ENCODE results near the gene AP2S1.
"Not testable (repeated sequence)": the region's sequence is repeated elsewhere in the genome, so short reads cannot be mapped to it uniquely, and the experiment has no call there.

Gene AP2S1

DNA sequence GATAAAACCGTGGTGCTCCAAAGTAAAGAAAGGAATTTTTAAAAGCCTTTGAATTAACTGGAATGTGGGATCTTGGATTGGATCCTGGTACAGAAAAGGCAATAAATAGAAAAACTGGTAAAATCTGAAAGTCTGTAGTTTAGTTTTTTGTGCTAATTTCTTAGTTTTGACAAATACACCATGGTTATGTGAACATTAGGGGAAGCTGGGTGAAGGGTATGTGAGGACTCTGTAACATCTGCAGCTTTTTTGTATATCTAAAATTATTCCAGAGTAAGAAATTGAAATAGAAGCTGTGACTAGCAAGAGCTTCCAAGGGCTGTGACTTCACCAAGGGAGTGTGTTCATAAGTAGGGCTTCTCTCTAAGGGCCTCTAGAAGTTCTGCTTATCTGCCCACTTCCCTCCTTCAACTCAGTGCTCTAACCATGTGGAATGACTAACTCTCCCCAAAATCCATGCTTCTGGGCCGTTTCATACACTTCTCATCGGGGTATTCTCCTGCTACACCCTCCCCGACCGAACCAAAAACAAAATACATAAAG is 36.7 kb upstream of the AP2S1 start:
- no peak overlapping the region; the same call in 1 of the 2 replicates for H3K4me3 ChIP-seq (ENCODE audit: low read depth, low read length)
- no peak for DNase-seq (ENCODE audit: low read depth)
- TF ChIP-seq, protein P1, sequence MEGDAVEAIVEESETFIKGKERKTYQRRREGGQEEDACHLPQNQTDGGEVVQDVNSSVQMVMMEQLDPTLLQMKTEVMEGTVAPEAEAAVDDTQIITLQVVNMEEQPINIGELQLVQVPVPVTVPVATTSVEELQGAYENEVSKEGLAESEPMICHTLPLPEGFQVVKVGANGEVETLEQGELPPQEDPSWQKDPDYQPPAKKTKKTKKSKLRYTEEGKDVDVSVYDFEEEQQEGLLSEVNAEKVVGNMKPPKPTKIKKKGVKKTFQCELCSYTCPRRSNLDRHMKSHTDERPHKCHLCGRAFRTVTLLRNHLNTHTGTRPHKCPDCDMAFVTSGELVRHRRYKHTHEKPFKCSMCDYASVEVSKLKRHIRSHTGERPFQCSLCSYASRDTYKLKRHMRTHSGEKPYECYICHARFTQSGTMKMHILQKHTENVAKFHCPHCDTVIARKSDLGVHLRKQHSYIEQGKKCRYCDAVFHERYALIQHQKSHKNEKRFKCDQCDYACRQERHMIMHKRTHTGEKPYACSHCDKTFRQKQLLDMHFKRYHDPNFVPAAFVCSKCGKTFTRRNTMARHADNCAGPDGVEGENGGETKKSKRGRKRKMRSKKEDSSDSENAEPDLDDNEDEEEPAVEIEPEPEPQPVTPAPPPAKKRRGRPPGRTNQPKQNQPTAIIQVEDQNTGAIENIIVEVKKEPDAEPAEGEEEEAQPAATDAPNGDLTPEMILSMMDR (IDR thresholded peaks at IDR 0.05; ENCODE audit: low read depth, low read length, missing control alignments) = no peak

DNA sequence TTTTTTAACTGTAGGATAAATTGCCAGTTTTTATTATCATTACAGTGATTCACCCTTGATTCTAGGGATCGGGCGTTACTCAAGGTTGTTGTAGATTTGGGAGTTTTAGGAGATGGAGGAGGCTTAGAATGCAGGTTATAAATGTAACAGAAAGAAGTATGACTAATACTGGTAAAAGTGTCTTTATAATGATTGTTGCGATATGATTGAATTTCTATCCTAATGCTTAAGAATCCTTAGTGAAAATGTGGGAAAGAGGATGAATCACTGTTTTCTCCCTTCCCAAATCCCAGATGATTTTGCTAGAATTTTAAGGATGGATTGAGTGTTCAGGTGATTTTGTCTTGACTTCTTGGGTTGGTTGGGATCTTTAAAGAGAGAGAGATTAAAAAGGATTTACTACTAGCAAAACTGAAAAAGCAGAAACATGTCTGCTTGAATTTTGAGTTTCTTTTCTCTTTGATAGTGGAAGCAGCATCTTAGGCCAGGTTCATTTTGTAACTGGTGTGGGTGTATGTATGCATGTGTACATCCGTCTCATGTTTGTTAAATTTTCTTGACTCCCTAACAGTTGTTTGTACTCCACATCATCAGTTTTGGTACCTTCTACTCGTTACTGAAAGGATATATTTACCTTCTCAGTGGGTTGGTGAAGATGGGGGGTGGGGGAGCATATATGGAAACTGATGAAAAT is 36.0 kb upstream of the AP2S1 start:
- no peak overlapping the region; the same call in 1 of the 2 replicates for H3K4me3 ChIP-seq (ENCODE audit: low read depth, low read length)
- DNase-seq (ENCODE audit: low read depth) = peak; percentile 25

DNA sequence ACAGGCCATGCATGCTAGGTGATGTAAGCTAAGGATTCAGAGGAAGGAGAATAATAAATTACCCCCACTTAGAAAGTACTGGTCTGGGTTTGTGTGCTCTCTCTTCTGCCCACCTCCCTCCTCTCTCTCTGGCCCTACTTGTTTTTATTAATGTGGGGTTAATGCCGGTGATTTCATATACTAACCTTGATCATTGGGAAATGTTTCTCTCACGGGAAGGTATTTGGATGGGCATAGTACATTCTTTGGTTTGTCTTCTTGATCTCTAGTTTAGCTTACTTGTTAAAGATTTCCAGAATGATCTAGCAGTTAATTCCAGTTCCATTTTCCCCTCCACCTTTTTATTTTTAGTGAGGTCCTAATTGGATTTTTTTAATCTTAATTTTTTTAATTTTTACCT is 34.8 kb upstream of the AP2S1 start:
- DNase-seq (ENCODE audit: low read depth) = no peak
- H3K4me3 ChIP-seq (ENCODE audit: low read depth, low read length) = no peak overlapping the region
- TF ChIP-seq, protein P1 (IDR thresholded peaks at IDR 0.05; ENCODE audit: low read depth, low read length, missing control alignments) = no peak

More for the DNA sequence above, 36.0 kb upstream of the AP2S1 start:
- TF ChIP-seq, protein P1 (IDR thresholded peaks at IDR 0.05; ENCODE audit: low read depth, low read length, missing control alignments) = no peak

DNA sequence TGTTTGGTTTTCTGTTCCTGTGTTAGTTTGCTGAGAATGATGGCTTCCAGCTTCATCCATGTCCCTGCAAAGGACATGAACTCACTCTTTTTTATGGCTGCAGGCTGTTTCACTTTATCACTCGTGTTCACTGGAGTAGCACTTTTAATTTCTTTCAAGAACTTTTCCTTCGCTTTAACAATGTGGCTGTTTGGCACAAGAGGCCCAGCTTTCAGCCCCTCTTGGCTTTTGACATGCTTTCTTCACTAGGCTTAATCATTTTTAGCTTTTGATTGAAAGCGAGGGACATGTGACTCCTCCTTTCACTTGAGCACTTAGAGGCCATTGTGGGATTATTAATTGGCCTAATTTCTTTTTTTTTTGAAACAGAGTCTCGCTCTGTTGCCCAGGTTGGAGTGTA is 32.1 kb upstream of the AP2S1 start:
- H3K4me3 ChIP-seq (ENCODE audit: low read depth, low read length); DNase-seq (ENCODE audit: low read depth): not testable (repeated sequence)

DNA sequence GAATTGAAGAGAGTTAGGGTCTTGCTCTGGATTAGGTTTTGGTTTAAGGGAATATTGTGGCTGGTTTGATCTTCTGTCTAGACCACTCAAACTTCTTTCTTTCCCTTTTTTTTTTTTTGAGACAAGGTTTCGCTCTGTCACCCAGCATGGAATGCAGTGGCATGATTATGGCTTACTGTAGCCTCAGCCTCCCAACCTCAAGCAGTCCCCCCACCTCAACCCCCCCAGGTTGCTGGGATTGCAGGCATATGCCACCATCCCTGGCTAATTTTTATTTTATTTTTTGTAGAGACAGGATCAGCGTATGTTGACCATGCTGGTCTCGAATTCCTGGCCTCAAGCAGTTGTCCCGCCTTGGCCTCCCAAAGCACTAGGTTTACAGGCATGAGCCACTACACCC is 31.4 kb upstream of the AP2S1 start:
- TF ChIP-seq, protein P1 (IDR thresholded peaks at IDR 0.05; ENCODE audit: low read depth, low read length, missing control alignments) = no peak
- DNase-seq (ENCODE audit: low read depth) = no peak
- no peak overlapping the region for H3K4me3 ChIP-seq (ENCODE audit: low read depth, low read length)

DNA sequence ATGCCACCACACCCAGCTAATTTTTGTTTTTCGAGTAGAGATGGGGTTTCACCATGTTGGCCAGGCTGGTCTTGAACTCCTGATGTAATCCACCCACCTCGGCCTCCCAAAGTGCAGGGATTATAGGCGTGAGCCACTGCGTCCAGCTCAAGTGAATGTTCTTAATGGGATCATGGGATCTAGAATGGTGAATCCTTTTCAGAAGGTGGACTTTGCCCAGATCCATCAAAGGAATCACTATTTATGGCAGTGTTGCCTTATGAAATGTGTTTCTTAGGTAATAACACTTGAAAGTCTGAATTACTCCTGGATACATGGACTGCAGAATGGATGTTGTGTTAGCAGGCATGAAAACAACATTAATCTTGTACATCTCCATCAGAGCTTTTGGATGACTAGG is 30.4 kb upstream of the AP2S1 start:
- DNase-seq (ENCODE audit: low read depth) = no peak
- no peak overlapping the region for H3K4me3 ChIP-seq (ENCODE audit: low read depth, low read length)
- TF ChIP-seq, protein P1 (IDR thresholded peaks at IDR 0.05; ENCODE audit: low read depth, low read length, missing control alignments) = no peak

DNA sequence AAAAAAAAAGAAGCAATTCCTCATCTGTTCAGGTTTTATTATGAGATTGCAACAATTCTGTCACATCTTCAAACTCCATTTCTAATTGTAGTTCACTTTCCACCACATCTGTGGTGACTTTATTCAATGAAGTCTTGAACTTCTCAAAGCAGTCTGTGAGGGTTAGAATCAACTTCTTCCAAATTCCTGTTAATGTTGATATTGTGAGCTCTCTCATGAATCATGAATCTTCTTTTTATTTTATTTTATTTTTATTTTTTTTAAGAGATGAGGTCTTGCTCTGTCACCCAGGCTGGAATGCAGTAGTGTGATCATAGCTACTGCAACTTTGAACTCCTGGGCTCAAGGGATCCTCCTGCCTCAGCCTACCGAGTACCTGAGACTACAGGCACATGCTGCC is 29.8 kb upstream of the AP2S1 start:
- TF ChIP-seq, protein P1 (IDR thresholded peaks at IDR 0.05; ENCODE audit: low read depth, low read length, missing control alignments) = no peak
- DNase-seq (ENCODE audit: low read depth) = no peak
- no peak overlapping the region for H3K4me3 ChIP-seq (ENCODE audit: low read depth, low read length)

Measured in GM12864 (cell line).